H9 (cell line): ENCODE measurements around the gene ANKMY1. TPM values are rescaled to one million over a fixed set of nuclear protein-coding genes. Genes with fewer than 3 reads are reported as not detected.
A peak's percentile ranks its signal among the peaks of the same experiment; 100 is the strongest.

Experiments used
- DNase-seq: peaks from one replicate; pipeline ENCODE4 v3.0.0-alpha.2; 2017
- H2AFZ ChIP-seq: one replicate; pipeline ENCODE4 v1.6.1; 2013; ENCODE audit warnings: mild to moderate bottlenecking, low read length, control low read depth, moderate library complexity
- H2AK5ac ChIP-seq: 2 replicates; pipeline ENCODE4 v1.6.1; 2013; ENCODE audit warnings: low read length, control low read depth, mixed read lengths; ENCODE audit not compliant: insufficient read length
- H2BK120ac ChIP-seq: one replicate; pipeline ENCODE4 v1.6.1; 2013; ENCODE audit warnings: low read depth, mild to moderate bottlenecking, low read length, control low read depth, inconsistent platforms; ENCODE audit not compliant: poor library complexity, severe bottlenecking
- H2BK12ac ChIP-seq: 2 replicates; pipeline ENCODE4 v1.6.1; 2013; ENCODE audit warnings: low read length, control low read depth, mixed read lengths, low read depth; ENCODE audit not compliant: insufficient read length
- H2BK15ac ChIP-seq: 2 replicates; pipeline ENCODE4 v1.6.1; 2013; ENCODE audit warnings: low read depth, low read length, control low read depth
- H2BK20ac ChIP-seq: one replicate; pipeline ENCODE4 v1.6.1; 2013; ENCODE audit warnings: low read depth, mild to moderate bottlenecking, low read length, control low read depth, inconsistent platforms; ENCODE audit not compliant: poor library complexity, severe bottlenecking
- H2BK5ac ChIP-seq: 2 replicates; pipeline ENCODE4 v1.6.1; 2013; ENCODE audit warnings: low read length, control low read depth, mixed read lengths; ENCODE audit not compliant: insufficient read length
- H3K14ac ChIP-seq: 2 replicates; pipeline ENCODE4 v1.6.1; 2013; ENCODE audit warnings: low read length, control low read depth; ENCODE audit not compliant: insufficient read depth
- H3K18ac ChIP-seq: 2 replicates; pipeline ENCODE4 v1.6.1; 2013; ENCODE audit warnings: low read depth, mild to moderate bottlenecking, mixed read lengths, low read length, control low read depth; ENCODE audit not compliant: insufficient read length
- H3K23ac ChIP-seq: 2 replicates; pipeline ENCODE4 v1.6.1; 2013; ENCODE audit warnings: low read length, control low read depth, mixed read lengths, low read depth; ENCODE audit not compliant: insufficient read length
- H3K23me2 ChIP-seq: 2 replicates; pipeline ENCODE4 v1.6.1; 2013; ENCODE audit warnings: low read depth, mild to moderate bottlenecking, mixed read lengths, low read length, control low read depth; ENCODE audit not compliant: insufficient read length, poor library complexity, severe bottlenecking
- H3K27ac ChIP-seq: 2 replicates; pipeline ENCODE4 v1.5.1; 2013; ENCODE audit warnings: low read length, control low read depth, mixed read lengths, low read depth; ENCODE audit not compliant: insufficient read length
- H3K27me3 ChIP-seq: 2 replicates; pipeline ENCODE4 v1.6.1; 2013; ENCODE audit warnings: low read length, control low read depth, inconsistent platforms; ENCODE audit not compliant: insufficient read depth
- H3K4ac ChIP-seq: 2 replicates; pipeline ENCODE4 v1.6.1; 2013; ENCODE audit warnings: low read depth, mild to moderate bottlenecking, control low read depth, inconsistent platforms, low read length, moderate library complexity
- H3K4me1 ChIP-seq: 2 replicates; pipeline ENCODE4 v1.6.1; 2013; ENCODE audit warnings: low read length, control low read depth, inconsistent platforms; ENCODE audit not compliant: insufficient read depth
- H3K4me2 ChIP-seq: 2 replicates; pipeline ENCODE4 v1.6.1; 2013; ENCODE audit warnings: low read length, control low read depth, mixed read lengths; ENCODE audit not compliant: insufficient read length, insufficient read depth
- H3K56ac ChIP-seq: 2 replicates; pipeline ENCODE4 v1.6.1; 2013; ENCODE audit warnings: low read depth, mild to moderate bottlenecking, mixed read lengths, low read length, control low read depth; ENCODE audit not compliant: insufficient read length
- H3K79me1 ChIP-seq: 2 replicates; pipeline ENCODE4 v1.6.1; 2013; ENCODE audit warnings: low read depth, mild to moderate bottlenecking, moderate library complexity, low read length, control low read depth, inconsistent platforms; ENCODE audit not compliant: insufficient read depth, poor library complexity, severe bottlenecking
- H3K79me2 ChIP-seq: 2 replicates; pipeline ENCODE4 v1.6.1; 2013; ENCODE audit warnings: low read length, control low read depth, inconsistent platforms; ENCODE audit not compliant: insufficient read depth
- H3K9ac ChIP-seq: 2 replicates; pipeline ENCODE4 v1.6.1; 2013; ENCODE audit warnings: low read length, control low read depth, mixed read lengths; ENCODE audit not compliant: insufficient read length; ENCODE audit errors: extremely low read depth
- H3K9me3 ChIP-seq: one replicate; pipeline ENCODE4 v1.6.1; 2013; ENCODE audit warnings: low read depth, low read length, inconsistent platforms; ENCODE audit not compliant: control insufficient read depth
- H3T11ph ChIP-seq: one replicate; pipeline ENCODE4 v1.6.1; 2013; ENCODE audit warnings: mild to moderate bottlenecking, low read length, control low read depth, inconsistent platforms
- H4K20me1 ChIP-seq: one replicate; pipeline ENCODE4 v1.6.1; 2013; ENCODE audit not compliant: control insufficient read depth, insufficient read length, insufficient read depth
- H4K5ac ChIP-seq: 2 replicates; pipeline ENCODE4 v1.6.1; 2013; ENCODE audit warnings: low read depth, mild to moderate bottlenecking, mixed read lengths, low read length, control low read depth; ENCODE audit not compliant: insufficient read length
- H4K8ac ChIP-seq: replicated peaks from 2 replicates; pipeline ENCODE4 v1.6.1; 2013; ENCODE audit warnings: low read length, control low read depth, mixed read lengths, low read depth; ENCODE audit not compliant: insufficient read length
- H4K91ac ChIP-seq: 2 replicates; pipeline ENCODE4 v1.6.1; 2013; ENCODE audit warnings: low read depth, mild to moderate bottlenecking, moderate library complexity, mixed read lengths, low read length, control low read depth; ENCODE audit not compliant: insufficient read length
- H3K27ac Mint-ChIP-seq, 3 experiments: 2 replicates in 2 of 3; 3 replicates in 1 of 3; pipeline ENCODE4 v1.8.0; 2020 to 2021; ENCODE audit warnings: mixed read lengths in 3 of 3, mild to moderate bottlenecking in 1 of 3, moderate library complexity in 1 of 3
- H3K27me3 Mint-ChIP-seq: 2 replicates; pipeline ENCODE4 v1.8.0; 2021; ENCODE audit warnings: low read depth, mild to moderate bottlenecking, moderate library complexity, mixed read lengths
- H3K36me3 Mint-ChIP-seq, 3 experiments: 2 replicates in 2 of 3; 3 replicates in 1 of 3; pipeline ENCODE4 v1.8.0; 2020 to 2021; ENCODE audit warnings: low read depth in 3 of 3, mixed read lengths in 3 of 3; ENCODE audit not compliant: insufficient read depth in 1 of 3
- H3K4me1 Mint-ChIP-seq, 2 experiments: 2 replicates each; pipeline ENCODE4 v1.8.0; 2020; ENCODE audit warnings: mixed read lengths in 2 of 2
- H3K4me3 Mint-ChIP-seq, 2 experiments: 2 replicates in 1 of 2; 3 replicates in 1 of 2; pipeline ENCODE4 v1.8.0; 2020 to 2021; ENCODE audit warnings: mild to moderate bottlenecking in 2 of 2, mixed read lengths in 2 of 2, moderate library complexity in 1 of 2
- H3K9me3 Mint-ChIP-seq, 2 experiments: 2 replicates in 1 of 2; 3 replicates in 1 of 2; pipeline ENCODE4 v1.8.0; 2020; ENCODE audit warnings: mild to moderate bottlenecking in 2 of 2, mixed read lengths in 2 of 2, moderate library complexity in 1 of 2
- CTCF ChIP-seq: fragments of 200-600 bp; sonication (generic); conservative IDR thresholded peaks from 3 replicates; pipeline ENCODE4 v1.8.0; 2021; ENCODE audit warnings: antibody characterized with exemption, mild to moderate bottlenecking
- WGBS: extraction: QIAGEN DNeasy Blood & Tissue Kit; methylation state at CpG from one replicate; pipeline ENCODE4 v1.1.7; 2013; ENCODE audit warnings: missing lambda C conversion rate, low lambda C conversion rate, mixed read lengths; ENCODE audit not compliant: insufficient read length; ENCODE audit errors: extremely low coverage; 5-methylcytosine and 5-hydroxymethylcytosine counted together
- total RNA-seq: library from RNA; stranded (reverse); gene quantifications from 2 replicates; pipeline ENCODE4 v1.2.1, GENCODE V29; 2021

ANKMY1 gene
- total RNA-seq, 1 experiment from 2014 or later, result 13.7 TPM

GRCh38 chr2:240454106-240454901 is 103.5 kb downstream of the ANKMY1 start:
- no peak overlapping the region for H3T11ph ChIP-seq
- no peak overlapping the region for H4K8ac ChIP-seq
- no peaks in the 10 kb centered on the region for H3K9me3 Mint-ChIP-seq
- DNase-seq, result no peak
- no peaks in the 10 kb centered on the region for H4K20me1 ChIP-seq
- peak overlapping the region; percentile 72 to 89 for H3K4me3 Mint-ChIP-seq
- peaks cover 3% of the 10 kb centered on the region; the same call in 1 of the 2 replicates for H3K4me1 ChIP-seq
- H3K79me1 ChIP-seq, result no peaks in the 10 kb centered on the region
- H3K4me1 Mint-ChIP-seq, result peaks cover 44 to 58% of the 10 kb centered on the region in 2 experiments
- H3K27ac Mint-ChIP-seq, result no peak overlapping the region
- H3K4ac ChIP-seq, result no peak overlapping the region
- no peak overlapping the region for H2AK5ac ChIP-seq
- H3K23me2 ChIP-seq, result peaks cover 8% of the 10 kb centered on the region
- no peak overlapping the region for H3K18ac ChIP-seq
- no peak overlapping the region for H3K27ac ChIP-seq
- H3K9me3 ChIP-seq, result no peaks in the 10 kb centered on the region
- H3K79me2 ChIP-seq, result no peaks in the 10 kb centered on the region
- no peak overlapping the region for H2BK5ac ChIP-seq
- H3K4me2 ChIP-seq, result peak overlapping the region; percentile 29
- H2BK20ac ChIP-seq, result no peak overlapping the region
- no peak overlapping the region for H2AFZ ChIP-seq
- no peak overlapping the region for H2BK120ac ChIP-seq
- H3K14ac ChIP-seq, result no peak overlapping the region; the same call in 1 of the 2 replicates
- TF ChIP-seq CTCF, result no peak
- no peak overlapping the region for H3K23ac ChIP-seq
- no peak overlapping the region for H4K5ac ChIP-seq
- H2BK12ac ChIP-seq, result no peak overlapping the region
- no peaks in the 10 kb centered on the region for H3K36me3 Mint-ChIP-seq
- no CpG with 5 or more reads among the region's 35 CpGs for WGBS
- H4K91ac ChIP-seq, result no peak overlapping the region
- H3K27me3 ChIP-seq, result peaks cover 15% of the 10 kb centered on the region; the same call in 1 of the 2 replicates
- H3K9ac ChIP-seq, result no peak overlapping the region
- H2BK15ac ChIP-seq, result no peak overlapping the region
- H3K56ac ChIP-seq, result no peak overlapping the region
- peaks cover 39% of the 10 kb centered on the region for H3K27me3 Mint-ChIP-seq
